IPS-15b (cell line): ENCODE measurements around the gene GPC3.
"Not testable (repeated sequence)": the region's sequence is repeated elsewhere in the genome, so short reads cannot be mapped to it uniquely, and the experiment has no call there.

ENCODE experiments used
- H3K27me3 ChIP-seq: one replicate; pipeline ENCODE4 v1.6.1; 2013; ENCODE audit warnings: low read length; ENCODE audit not compliant: control insufficient read depth, insufficient read depth
- H3K36me3 ChIP-seq: one replicate; pipeline ENCODE4 v1.6.1; 2013; ENCODE audit warnings: low read length; ENCODE audit not compliant: control insufficient read depth, insufficient read depth
- H3K4me1 ChIP-seq: one replicate; pipeline ENCODE4 v1.6.1; 2013; ENCODE audit warnings: mild to moderate bottlenecking, low read length; ENCODE audit not compliant: control insufficient read depth, insufficient read depth
- H3K4me3 ChIP-seq: one replicate; pipeline ENCODE4 v1.5.1; 2013; ENCODE audit warnings: low read depth, low read length
- H3K9ac ChIP-seq: one replicate; pipeline ENCODE4 v1.6.1; 2013; ENCODE audit warnings: low read depth, mild to moderate bottlenecking, low read length
- H3K9me3 ChIP-seq: one replicate; pipeline ENCODE4 v1.6.1; 2013; ENCODE audit warnings: mild to moderate bottlenecking, low read length; ENCODE audit not compliant: control insufficient read depth, insufficient read depth

GPC3 gene

GRCh38 chrX:133527415-133527814 is 458.0 kb downstream of the GPC3 start:
- H3K9ac ChIP-seq, result no peak overlapping the region
- H3K4me3 ChIP-seq, result no peak overlapping the region
- no peaks in the 10 kb centered on the region for H3K27me3 ChIP-seq
- no peaks in the 10 kb centered on the region for H3K9me3 ChIP-seq
- no peaks in the 10 kb centered on the region for H3K36me3 ChIP-seq
- H3K4me1 ChIP-seq, result peaks cover 14% of the 10 kb centered on the region

- not testable (repeated sequence) for H3K9ac ChIP-seq, H3K27me3 ChIP-seq, H3K36me3 ChIP-seq, H3K9me3 ChIP-seq, H3K4me3 ChIP-seq
- H3K4me1 ChIP-seq, result peaks cover 14% of the 10 kb centered on the region
Observed at GRCh38 chrX:133526773-133527172, 458.6 kb downstream of the GPC3 start.

- Histone ChIP-seq H3K27me3 (no peaks in the 10 kb centered on the region), H3K36me3 (no peaks in the 10 kb centered on the region), H3K9ac (no peak overlapping the region), H3K4me1 (peaks cover 14% of the 10 kb centered on the region), H3K4me3 (no peak overlapping the region), H3K9me3 (no peaks in the 10 kb centered on the region)
Observed at GRCh38 chrX:133523526-133523925, 461.9 kb downstream of the GPC3 start.

DNA sequence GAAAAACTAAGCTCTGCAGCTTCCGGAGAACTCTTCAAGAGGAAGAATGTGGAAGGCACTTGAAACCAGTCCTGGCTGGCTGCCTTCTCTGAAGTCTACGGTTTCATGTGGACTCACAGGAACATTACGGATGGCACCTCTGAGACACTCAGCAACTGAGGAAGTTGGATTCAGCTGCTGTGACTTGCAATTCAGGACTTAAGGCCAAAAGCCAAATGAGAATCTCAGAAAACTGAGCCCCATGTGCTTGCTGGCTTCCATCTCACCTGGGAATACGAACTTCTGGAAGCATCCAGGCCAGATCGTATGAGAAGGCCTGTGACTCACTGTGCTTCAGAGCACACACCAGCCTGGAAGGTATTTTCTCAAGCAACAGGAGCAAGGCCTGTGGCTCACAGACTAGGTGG is 462.3 kb downstream of the GPC3 start:
- Histone ChIP-seq H3K36me3 (no peaks in the 10 kb centered on the region), H3K4me1 (peaks cover 12% of the 10 kb centered on the region), H3K9me3 (no peaks in the 10 kb centered on the region), H3K4me3 (no peak overlapping the region), H3K9ac (no peak overlapping the region), H3K27me3 (no peaks in the 10 kb centered on the region)

DNA sequence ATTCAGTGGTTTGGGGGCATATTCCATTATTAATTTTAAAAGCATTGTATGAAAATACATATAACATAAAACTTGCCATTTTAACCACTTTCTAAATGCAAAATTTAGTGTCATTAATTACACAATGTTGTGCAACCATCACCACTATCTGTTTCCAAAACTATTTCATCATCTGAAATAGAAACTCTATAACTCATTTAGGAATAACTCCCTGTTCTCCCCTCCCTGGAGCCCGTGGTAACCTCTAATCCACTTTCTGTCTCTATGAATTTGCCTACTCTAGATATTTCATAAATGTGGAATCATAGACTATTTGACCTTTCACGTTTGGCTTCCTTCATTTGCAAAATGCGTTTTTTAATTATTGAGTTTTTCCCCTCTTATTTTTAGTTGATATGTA is 468.7 kb downstream of the GPC3 start:
- no peaks in the 10 kb centered on the region for H3K36me3 ChIP-seq
- H3K9ac ChIP-seq, result no peak overlapping the region
- H3K27me3 ChIP-seq, result no peaks in the 10 kb centered on the region
- H3K4me1 ChIP-seq, result no peaks in the 10 kb centered on the region
- H3K9me3 ChIP-seq, result no peaks in the 10 kb centered on the region
- no peak overlapping the region for H3K4me3 ChIP-seq

DNA sequence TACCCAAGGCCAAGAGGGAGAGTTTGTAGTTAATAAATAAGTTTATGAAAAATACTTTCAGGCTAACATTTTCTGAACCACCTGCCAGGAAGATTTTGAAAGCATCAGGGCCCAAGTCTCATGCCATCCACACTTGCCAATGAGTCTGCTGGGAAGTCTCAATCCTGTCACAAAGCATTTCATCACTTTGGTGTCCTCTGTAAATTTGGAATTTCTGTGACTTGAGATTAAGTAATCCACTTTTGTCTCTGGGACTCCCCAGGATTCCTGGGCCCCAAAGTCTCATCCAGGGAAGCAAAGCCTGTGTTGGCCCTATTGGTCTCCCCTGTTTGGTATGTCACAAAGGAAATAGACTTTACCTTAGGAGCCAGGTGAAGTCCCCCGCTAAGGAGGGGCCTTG is 470.9 kb downstream of the GPC3 start:
- H3K4me1 ChIP-seq, result peaks cover 5% of the 10 kb centered on the region
- H3K36me3 ChIP-seq, result no peaks in the 10 kb centered on the region
- no peaks in the 10 kb centered on the region for H3K9me3 ChIP-seq
- H3K4me3 ChIP-seq, result no peak overlapping the region
- H3K9ac ChIP-seq, result no peak overlapping the region
- H3K27me3 ChIP-seq, result no peaks in the 10 kb centered on the region

DNA sequence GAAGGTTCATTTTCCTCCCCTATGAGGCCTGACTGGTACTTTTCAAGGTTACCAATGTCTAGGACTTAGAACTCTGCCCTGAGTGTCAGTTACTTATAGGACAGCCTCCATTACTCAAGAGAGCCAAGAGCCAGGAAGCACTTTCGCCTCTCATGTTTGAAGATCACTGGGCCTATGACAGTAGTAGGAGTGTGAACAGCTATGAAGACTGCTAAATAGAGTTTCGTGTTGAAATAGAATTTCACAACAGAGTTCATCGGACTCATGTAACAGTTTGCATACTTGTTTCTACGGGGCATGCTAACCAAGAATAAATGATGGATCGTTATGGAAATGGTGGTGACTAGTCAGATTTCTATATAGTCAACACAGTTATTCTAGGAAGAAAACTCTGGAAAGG is 472.3 kb downstream of the GPC3 start:
- H3K27me3 ChIP-seq, result no peaks in the 10 kb centered on the region
- H3K9ac ChIP-seq, result no peak overlapping the region
- no peaks in the 10 kb centered on the region for H3K36me3 ChIP-seq
- no peak overlapping the region for H3K4me3 ChIP-seq
- peaks cover 5% of the 10 kb centered on the region for H3K4me1 ChIP-seq
- no peaks in the 10 kb centered on the region for H3K9me3 ChIP-seq

- H3K27me3 ChIP-seq, result no peaks in the 10 kb centered on the region
- H3K9ac ChIP-seq, result no peak overlapping the region
- H3K9me3 ChIP-seq, result no peaks in the 10 kb centered on the region
- peaks cover 5% of the 10 kb centered on the region for H3K4me1 ChIP-seq
- H3K36me3 ChIP-seq, result no peaks in the 10 kb centered on the region
- H3K4me3 ChIP-seq, result no peak overlapping the region
Observed at GRCh38 chrX:133511041-133511440, 474.4 kb downstream of the GPC3 start.

GRCh38 chrX:133497356-133497755 is 488.0 kb downstream of the GPC3 start:
- no peak overlapping the region for H3K9ac ChIP-seq
- no peak overlapping the region for H3K4me3 ChIP-seq
- H3K27me3 ChIP-seq, result no peaks in the 10 kb centered on the region
- H3K36me3 ChIP-seq, result no peaks in the 10 kb centered on the region
- peaks cover 12% of the 10 kb centered on the region for H3K4me1 ChIP-seq
- no peaks in the 10 kb centered on the region for H3K9me3 ChIP-seq

DNA sequence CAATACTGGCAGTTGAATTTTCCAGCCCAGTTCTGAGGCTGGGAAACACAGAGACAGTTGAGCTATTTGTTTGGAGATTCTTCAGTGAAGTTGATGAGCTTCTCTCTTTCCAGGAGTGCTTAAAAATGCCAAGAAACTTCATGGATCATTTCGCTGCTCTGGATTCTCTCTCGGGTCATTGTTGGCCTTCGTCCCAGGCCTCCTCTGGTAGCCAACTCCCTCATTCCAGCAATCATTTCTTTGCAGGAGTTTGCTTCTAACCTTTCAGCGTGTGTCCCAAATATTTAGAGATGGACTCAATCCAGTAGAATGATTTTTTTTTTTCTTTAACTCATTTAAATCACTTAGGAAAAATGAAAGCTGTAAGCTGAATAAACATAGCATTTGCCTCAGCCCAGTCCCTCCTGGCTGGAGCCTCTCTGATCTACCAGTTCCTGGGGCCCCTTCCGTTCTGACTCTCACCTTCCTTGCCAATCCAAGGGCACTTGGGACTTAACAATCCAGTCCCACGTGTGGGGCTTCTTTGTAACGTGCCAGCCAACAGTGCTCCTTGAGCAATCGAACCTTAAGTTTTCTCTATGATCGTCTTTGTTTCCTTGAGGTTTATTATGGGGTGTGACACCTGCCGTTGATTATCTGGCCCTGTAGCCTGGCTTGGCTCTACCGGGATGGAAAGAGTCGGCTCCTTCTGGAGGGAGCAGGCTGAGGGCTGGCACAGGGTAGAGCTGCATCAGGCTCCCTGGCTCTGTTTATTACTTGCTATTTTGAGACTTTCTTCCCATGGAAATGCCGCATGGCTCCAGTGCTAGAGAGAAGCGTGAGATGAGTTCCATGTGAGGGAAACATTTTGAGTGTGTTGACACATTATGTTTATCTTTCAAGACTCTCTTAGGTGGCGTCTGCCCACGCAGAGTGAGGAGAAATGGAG is 489.7 kb downstream of the GPC3 start:
- Histone ChIP-seq H3K27me3 (no peaks in the 10 kb centered on the region), H3K9me3 (no peaks in the 10 kb centered on the region), H3K36me3 (no peaks in the 10 kb centered on the region), H3K4me1 (peaks cover 12% of the 10 kb centered on the region), H3K4me3 (no peak overlapping the region), H3K9ac (no peak overlapping the region)

DNA sequence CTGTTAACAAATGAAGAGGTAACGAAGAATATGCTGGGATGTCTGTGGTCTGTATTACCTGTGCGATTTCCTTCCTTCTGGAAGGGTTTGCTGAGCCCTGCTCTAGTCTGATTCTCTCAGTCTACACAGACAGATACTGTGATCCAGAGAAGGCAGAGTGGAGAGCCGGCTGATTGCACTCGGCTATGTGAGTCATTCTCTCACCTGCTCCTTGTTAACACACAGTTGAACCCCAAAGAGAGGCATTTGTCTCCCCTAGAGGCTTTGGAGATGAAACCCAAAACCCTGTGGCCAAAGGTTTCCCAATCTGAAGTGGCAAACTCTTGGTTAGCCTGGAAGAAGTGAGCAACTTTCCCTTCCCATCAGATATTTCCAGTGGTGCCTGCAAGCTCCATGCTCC is 492.0 kb downstream of the GPC3 start:
- H3K36me3 ChIP-seq, result no peaks in the 10 kb centered on the region
- no peaks in the 10 kb centered on the region for H3K27me3 ChIP-seq
- peaks cover 12% of the 10 kb centered on the region for H3K4me1 ChIP-seq
- H3K9ac ChIP-seq, result no peak overlapping the region
- no peaks in the 10 kb centered on the region for H3K9me3 ChIP-seq
- H3K4me3 ChIP-seq, result no peak overlapping the region

GRCh38 chrX:133490955-133491354 is 494.4 kb downstream of the GPC3 start:
- H3K27me3 ChIP-seq, result no peaks in the 10 kb centered on the region
- no peaks in the 10 kb centered on the region for H3K9me3 ChIP-seq
- no peak overlapping the region for H3K9ac ChIP-seq
- H3K4me3 ChIP-seq, result no peak overlapping the region
- H3K36me3 ChIP-seq, result no peaks in the 10 kb centered on the region
- peaks cover 12% of the 10 kb centered on the region for H3K4me1 ChIP-seq
